GM18520 (cell line): ENCODE data around the gene CBFA2T3.

Experiments
- ATAC-seq: cut with Tn5 transposase; IDR thresholded peaks from one replicate; pipeline ENCODE4 v1.9.1; 2021; ENCODE audit not compliant: unreplicated experiment

Gene CBFA2T3

GRCh38 chr16:88911946-88912310, 65.1 kb downstream of the CBFA2T3 start:
- ATAC-seq: no peak

- no peak for ATAC-seq
Observed at GRCh38 chr16:88911136-88911945, 65.7 kb downstream of the CBFA2T3 start.

- no peak for ATAC-seq
Observed at GRCh38 chr16:88910284-88911135, 66.5 kb downstream of the CBFA2T3 start.

GRCh38 chr16:88909431-88910210, 67.4 kb downstream of the CBFA2T3 start:
- ATAC-seq: no peak

- no peak for ATAC-seq
Observed at GRCh38 chr16:88908307-88908706, 68.7 kb downstream of the CBFA2T3 start.

GRCh38 chr16:88907768-88908167, 69.2 kb downstream of the CBFA2T3 start:
- ATAC-seq: no peak

GRCh38 chr16:88906535-88907105, 70.4 kb downstream of the CBFA2T3 start:
- ATAC-seq: no peak

GRCh38 chr16:88906020-88906419, 71.0 kb downstream of the CBFA2T3 start:
- ATAC-seq: no peak

- ATAC-seq: no peak
Observed at GRCh38 chr16:88905563-88905962, 71.4 kb downstream of the CBFA2T3 start.

GRCh38 chr16:88904676-88905365, 72.2 kb downstream of the CBFA2T3 start:
- no peak for ATAC-seq

GRCh38 chr16:88903267-88903666, 73.7 kb downstream of the CBFA2T3 start:
- no peak for ATAC-seq

GRCh38 chr16:88902744-88903143, 74.3 kb downstream of the CBFA2T3 start:
- ATAC-seq: no peak

- no peak for ATAC-seq
Observed at GRCh38 chr16:88901718-88902337, 75.2 kb downstream of the CBFA2T3 start.

- ATAC-seq: no peak
Observed at GRCh38 chr16:88900662-88901052, 76.3 kb downstream of the CBFA2T3 start.

- ATAC-seq: no peak
Observed at GRCh38 chr16:88899901-88900661, 76.9 kb downstream of the CBFA2T3 start.

GRCh38 chr16:88897696-88898425, 79.1 kb downstream of the CBFA2T3 start:
- ATAC-seq: no peak

- ATAC-seq: no peak
Observed at GRCh38 chr16:88896238-88897070, 80.6 kb downstream of the CBFA2T3 start.

- no peak for ATAC-seq
Observed at GRCh38 chr16:88895335-88895734, 81.7 kb downstream of the CBFA2T3 start.
